Stromal cell of bone marrow (primary cell): Measurements from ENCODE around the gene FBXL4.
A peak's percentile ranks its signal among the peaks of the same experiment; 100 is the strongest.

ENCODE experiments used
- DNase-seq: peaks from one replicate; pipeline ENCODE4 v3.0.0-alpha.2; 2012; ENCODE audit warnings: low read depth

Gene FBXL4

GRCh38 chr6:98947411-98948292 is at the start of gene FBXL4:
TSS of gene FBXL4 (minus strand) at chr6:98947946. CDS start at chr6:98926988, 20,958 bp downstream.
- DNase-seq, result peak; percentile 45

- no peak for DNase-seq
These were observed 47.4 kb upstream of the FBXL4 start for GRCh38 chr6:98995116-98995515.

GRCh38 chr6:98992535-98992934 is 44.8 kb upstream of the FBXL4 start:
- no peak for DNase-seq

DNA sequence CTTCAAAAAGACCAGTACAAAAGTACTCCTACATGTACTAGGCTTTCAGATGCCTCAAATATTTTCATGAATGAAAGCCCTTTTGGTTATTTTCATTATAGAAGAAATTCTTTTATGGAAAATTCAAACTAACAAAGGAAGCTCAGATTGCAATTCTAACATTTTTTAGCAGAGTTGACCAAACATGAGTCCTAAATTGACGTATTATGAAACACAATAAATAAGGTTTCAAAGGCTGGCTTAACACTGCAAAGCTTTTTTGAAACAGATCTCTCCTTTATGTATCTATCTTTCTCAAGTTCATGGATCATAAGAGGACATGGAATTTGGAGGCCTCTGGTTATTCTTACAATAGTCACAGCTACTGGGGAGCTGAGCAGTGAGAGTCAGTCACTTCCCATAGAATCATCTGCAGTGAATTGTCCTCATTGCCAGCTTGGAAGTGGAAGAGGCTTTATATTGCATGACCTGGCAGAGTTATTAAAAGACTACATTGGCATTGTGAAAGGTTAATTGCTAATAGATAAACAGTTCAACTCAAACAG is 38.4 kb upstream of the FBXL4 start:
- DNase-seq, result no peak

DNA sequence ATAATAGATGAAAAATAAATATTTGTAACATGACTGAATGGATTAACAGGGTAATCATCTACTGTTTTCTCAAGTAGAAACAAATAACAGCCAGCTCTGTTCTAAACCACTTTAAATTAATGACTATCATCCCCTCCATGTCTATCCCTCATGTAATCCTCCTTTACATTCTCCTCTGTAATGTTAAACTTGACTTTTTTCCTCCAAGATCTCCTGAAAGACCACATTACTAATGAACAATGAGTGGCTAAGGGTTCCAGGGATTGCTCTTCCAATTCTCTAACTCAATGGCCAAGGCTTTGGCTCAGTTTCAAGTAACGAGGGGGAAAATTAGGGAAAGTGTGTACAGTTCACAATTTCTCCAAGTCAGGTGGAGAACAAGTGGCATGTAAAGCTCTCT is 37.6 kb upstream of the FBXL4 start:
- DNase-seq, result no peak

DNA sequence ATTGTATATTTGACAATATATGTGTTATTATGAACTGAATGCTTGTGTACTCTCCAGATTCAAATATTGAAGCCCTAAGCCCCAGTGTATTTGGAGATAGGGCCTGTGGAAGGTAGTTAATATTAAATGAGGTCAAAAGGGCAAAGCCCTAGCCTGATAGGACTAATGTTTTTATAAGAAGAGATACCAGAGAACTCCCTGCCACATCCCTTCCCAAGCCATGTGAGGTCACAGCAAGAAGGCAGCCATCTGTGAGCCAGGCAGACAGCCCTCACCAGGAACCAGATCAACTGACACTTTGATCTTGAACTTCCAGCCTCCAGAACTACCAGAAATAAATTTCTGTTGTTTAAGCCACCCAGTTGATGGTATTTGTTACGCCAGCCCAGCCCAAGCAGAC is 36.4 kb upstream of the FBXL4 start:
- no peak for DNase-seq

DNA sequence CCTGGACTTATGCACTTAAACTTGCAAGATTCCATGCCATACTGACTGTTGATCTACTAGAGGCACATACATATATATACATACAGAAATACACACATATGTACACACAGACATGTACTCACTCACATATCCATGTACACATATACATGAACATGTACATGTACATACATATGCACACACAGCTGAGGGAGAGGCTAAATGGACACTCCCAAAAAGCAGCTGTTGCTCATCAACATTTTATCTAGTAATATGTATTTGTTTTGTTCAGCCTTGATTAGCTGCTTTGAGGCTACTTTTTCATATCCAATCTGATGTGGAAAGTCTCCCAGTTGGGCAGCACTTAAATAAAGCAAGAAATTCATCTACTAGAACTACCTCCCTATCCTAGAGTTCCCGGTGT is 33.7 kb upstream of the FBXL4 start:
- no peak for DNase-seq

DNA sequence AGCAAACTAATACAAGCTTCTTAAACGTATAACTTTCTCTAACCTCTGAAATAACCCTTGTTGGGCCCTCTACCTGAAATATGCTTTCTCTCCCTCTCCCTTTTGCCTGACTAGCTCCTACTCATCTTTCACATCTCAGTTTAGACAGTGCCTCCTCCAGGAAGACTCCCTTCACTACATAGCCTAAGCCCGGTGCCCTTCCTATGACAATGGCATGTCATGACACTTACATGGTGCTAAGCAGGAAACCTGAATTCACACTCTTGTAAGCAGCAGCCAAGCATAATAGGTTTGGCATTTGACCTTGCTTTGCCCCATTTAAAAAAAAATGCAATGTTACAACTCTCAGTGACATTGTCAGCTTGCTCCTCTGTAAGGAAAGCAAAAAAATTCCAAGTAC is 33.1 kb upstream of the FBXL4 start:
- no peak for DNase-seq

DNA sequence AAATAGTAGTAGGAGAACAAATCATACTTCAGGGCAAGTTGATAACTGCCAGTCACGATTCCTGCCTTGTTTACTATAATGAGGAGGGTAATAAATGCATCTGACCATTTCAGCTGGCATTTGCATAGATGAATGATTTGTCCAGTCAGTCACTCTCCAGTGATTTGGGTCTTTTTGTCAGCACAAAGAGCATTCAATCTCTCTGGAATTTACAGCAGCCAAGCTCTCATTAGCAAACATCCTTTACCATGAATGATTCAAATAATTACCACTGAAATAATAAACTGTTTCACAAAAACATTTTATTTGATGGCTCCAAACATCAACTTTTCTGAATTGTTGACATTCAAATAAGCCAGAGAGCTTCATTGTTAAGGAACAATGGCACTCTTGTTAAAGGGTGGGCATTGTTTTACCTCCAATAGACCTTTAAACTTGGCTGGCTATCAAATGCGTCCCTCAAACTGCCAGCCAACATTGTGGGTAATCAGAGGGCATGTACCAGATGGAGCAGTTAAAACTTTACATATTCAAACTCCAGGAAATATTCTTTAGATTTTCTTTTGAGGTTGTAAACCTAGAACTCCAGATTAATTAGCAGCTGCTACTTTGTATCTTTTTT is 30.0 kb upstream of the FBXL4 start:
- DNase-seq, result no peak

DNA sequence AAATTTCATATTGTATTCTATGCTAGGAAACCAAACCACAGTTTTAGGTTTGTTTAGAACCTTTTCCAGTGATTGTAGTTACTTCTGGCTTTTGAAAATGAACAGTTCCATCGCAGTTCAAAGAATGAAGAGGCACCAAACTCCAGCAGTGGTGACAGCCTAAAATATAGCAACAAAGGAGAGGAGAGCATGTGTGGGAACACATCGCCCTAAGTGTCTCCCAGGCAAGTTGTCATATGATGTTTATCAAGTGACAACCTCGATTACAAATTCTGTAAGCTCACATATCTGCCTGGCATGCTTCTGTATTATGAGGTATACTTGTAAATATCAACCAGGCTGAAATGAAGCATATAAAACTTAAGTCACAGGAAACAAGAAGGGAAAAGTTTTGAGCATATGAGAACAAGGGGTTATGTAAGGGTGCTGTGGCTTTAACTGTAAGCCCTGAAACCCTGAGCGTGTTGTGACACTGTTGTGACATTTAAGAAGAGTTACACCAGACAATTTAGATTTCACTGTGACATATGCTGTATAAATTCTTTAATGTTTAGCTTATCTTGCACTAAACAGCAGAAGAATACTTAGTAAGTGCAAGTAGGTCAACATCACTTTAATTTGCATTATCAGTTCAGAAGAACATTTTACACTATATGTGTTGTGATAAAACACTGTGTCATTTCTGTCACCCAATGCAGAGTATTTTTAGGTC is 29.1 kb upstream of the FBXL4 start:
- no peak for DNase-seq

GRCh38 chr6:98975421-98975820 is 27.7 kb upstream of the FBXL4 start:
- DNase-seq, result no peak

- no peak for DNase-seq
These were observed 26.6 kb upstream of the FBXL4 start for GRCh38 chr6:98974309-98974708.

DNA sequence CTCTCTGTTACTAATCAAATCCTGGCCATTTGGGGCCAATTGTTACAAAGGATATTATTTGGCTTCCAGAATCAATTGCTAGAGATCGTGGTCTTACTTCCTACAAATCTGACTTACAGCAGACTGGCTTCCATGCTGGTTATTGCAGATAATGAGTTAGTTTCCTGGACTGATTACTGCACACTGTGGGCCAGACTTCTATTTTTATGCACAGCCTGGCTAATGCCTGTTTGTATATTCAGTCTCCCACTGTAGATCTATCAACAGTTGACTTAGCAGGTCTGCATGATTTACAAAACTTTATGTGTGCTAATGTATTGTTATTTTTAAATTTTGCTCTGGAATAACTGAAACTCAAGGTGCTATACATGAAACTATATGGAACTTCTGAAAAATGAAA is 25.8 kb upstream of the FBXL4 start:
- DNase-seq, result no peak

- no peak for DNase-seq
These were observed 23.6 kb upstream of the FBXL4 start for GRCh38 chr6:98971303-98971702.

- DNase-seq, result no peak
These were observed 22.7 kb upstream of the FBXL4 start for GRCh38 chr6:98970469-98970868.

GRCh38 chr6:98967616-98968015 is 19.9 kb upstream of the FBXL4 start:
- no peak for DNase-seq

- DNase-seq, result no peak
These were observed 11.9 kb upstream of the FBXL4 start for GRCh38 chr6:98959631-98960030.

GRCh38 chr6:98958776-98959175 is 11.0 kb upstream of the FBXL4 start:
- DNase-seq, result no peak

DNA sequence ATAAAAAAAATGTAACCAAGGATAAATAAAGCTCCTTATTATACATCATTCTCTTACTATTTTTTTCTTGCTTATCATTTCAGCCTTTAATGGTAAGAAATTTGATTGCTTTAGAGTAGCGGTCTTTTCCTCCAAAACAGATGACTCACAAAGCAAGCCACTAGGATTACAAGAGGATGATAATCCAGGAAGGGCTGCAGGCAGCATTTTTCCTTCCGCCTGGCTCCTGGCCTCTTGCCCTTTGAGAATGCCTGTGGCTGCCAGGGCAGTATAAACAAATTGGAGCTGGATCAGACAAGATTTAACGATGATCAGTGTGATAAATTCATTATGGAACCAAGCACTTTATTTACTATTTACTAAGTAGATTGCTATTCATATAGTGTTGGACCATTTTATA is 9.7 kb upstream of the FBXL4 start:
- DNase-seq, result peak; percentile 26

GRCh38 chr6:98949589-98949988 is 1.8 kb upstream of the FBXL4 start:
- no peak for DNase-seq

GRCh38 chr6:98946879-98947410 is 801 bp downstream of the FBXL4 start:
- DNase-seq, result no peak

DNA sequence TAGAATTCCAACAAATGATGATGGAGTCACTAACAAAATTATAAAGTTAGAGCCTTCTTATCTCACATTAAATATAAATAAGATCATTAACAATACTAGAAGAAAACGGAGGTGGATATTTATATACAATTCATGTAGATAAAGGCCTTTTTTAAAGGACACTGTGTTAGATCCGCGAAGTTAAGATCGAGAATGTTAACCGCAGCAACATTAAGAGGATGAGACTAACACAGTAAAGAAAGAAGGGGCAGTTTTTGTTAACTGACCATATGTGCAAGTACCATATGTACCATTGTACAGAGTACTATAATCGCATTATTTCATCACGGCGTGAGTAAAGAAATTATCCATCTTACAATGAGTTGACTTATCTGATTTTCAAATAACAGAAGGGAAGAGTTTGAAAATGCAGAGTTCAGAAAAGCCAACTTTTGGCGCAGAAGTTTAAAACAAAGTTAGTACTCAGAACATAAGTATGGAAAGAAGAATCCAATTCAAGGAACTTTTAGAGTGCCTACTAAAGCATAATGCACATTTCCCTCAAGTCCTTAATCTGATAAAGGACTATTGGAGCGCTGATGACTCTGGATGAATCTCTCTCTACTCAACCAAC is 1.4 kb downstream of the FBXL4 start:
- no peak for DNase-seq
